Loucy (cell line): ENCODE measurements around the gene GRK3.

Experiments
- CTCF ChIP-seq: fragments of 200-600 bp; sonication (generic); conservative IDR thresholded peaks from 2 replicates; pipeline ENCODE4 v1.5.1; 2014; ENCODE audit warnings: mild to moderate bottlenecking, antibody characterized with exemption, low read length
- EZH2phosphoT487 ChIP-seq: fragments of 200-600 bp; IDR thresholded peaks from 2 replicates; pipeline ENCODE4 v1.6.1; 2018; ENCODE audit warnings: antibody characterized with exemption, mild to moderate bottlenecking, moderate library complexity, borderline replicate concordance

- TF ChIP-seq CTCF (no peak), EZH2phosphoT487 (no peak)
Measured at GRCh38 chr22:25698978-25699377, 134.5 kb downstream of the GRK3 start.
